ENCODE measurements around the gene KIAA0040. TPM values are rescaled to one million over a fixed set of nuclear protein-coding genes. Genes with fewer than 3 reads are reported as not detected.
A peak's percentile ranks its signal among the peaks of the same experiment; 100 is the strongest.

Gene KIAA0040
- total RNA-seq, 6 donors from 2014 or later = 23.0 to 58.7 (median 36.1) TPM

DNA sequence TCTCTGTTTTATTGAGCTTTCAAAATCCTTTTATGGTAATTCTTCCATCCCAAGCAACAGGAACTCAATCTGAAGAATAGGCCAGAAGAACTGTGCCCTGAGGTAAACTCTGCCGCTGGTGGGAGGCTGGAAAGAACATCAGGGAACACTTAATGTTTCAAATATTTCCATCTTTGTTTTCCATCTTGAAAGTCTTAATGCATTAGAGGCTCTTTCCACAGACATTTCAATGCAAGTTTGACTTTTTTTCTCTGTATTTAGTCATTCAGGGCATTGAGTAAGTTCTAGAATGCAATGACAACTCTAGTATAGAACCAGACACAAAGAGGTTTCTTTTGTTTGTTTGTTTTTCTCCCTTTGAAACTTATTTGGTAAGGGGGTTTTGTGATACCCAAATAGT is 61.5 kb downstream of the KIAA0040 start:
- Histone ChIP-seq H3K4me3 (no peak overlapping the region), H3K27me3 (no peaks in the 10 kb centered on the region), H3K27ac (peak overlapping the region in 3 of 4 donors; percentile 45 to 56 (median 45)), H3K4me1 (peaks cover 40 to 50% (median 44%) of the 10 kb centered on the region in 4 donors), H3K9me3 (no peaks in the 10 kb centered on the region), H3K36me3 (no peaks in the 10 kb centered on the region)
- ATAC-seq (ENCODE audit: low FRiP score in 2 of 2) = no peak
- DNase-seq = no peak
- 50 to 87% methylated on average over 1 of the region's 1 CpG for WGBS, 2 donors
- TF ChIP-seq POLR2A (IDR thresholded peaks at IDR 0.05) = no peak
- TF ChIP-seq, protein P1, sequence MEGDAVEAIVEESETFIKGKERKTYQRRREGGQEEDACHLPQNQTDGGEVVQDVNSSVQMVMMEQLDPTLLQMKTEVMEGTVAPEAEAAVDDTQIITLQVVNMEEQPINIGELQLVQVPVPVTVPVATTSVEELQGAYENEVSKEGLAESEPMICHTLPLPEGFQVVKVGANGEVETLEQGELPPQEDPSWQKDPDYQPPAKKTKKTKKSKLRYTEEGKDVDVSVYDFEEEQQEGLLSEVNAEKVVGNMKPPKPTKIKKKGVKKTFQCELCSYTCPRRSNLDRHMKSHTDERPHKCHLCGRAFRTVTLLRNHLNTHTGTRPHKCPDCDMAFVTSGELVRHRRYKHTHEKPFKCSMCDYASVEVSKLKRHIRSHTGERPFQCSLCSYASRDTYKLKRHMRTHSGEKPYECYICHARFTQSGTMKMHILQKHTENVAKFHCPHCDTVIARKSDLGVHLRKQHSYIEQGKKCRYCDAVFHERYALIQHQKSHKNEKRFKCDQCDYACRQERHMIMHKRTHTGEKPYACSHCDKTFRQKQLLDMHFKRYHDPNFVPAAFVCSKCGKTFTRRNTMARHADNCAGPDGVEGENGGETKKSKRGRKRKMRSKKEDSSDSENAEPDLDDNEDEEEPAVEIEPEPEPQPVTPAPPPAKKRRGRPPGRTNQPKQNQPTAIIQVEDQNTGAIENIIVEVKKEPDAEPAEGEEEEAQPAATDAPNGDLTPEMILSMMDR (IDR thresholded peaks at IDR 0.05) = no peak
- TF ChIP-seq EP300 (IDR thresholded peaks at IDR 0.05) = no peak
- no peak for TF ChIP-seq POLR2AphosphoS5 (IDR thresholded peaks at IDR 0.05)

- 44 to 82% methylated on average over 2 of the region's 2 CpGs for WGBS, 2 donors
- Histone ChIP-seq H3K36me3 (no peaks in the 10 kb centered on the region), H3K4me1 (peaks cover 40 to 55% (median 44%) of the 10 kb centered on the region in 4 donors), H3K9me3 (no peaks in the 10 kb centered on the region), H3K27me3 (no peaks in the 10 kb centered on the region), H3K27ac (peak overlapping the region in 3 of 4 donors; percentile 45 to 76 (median 56)), H3K4me3 (no peak overlapping the region)
- no peak for DNase-seq
- TF ChIP-seq, protein P1 (IDR thresholded peaks at IDR 0.05) = no peak
- no peak for TF ChIP-seq POLR2A (IDR thresholded peaks at IDR 0.05)
- TF ChIP-seq EP300 (IDR thresholded peaks at IDR 0.05) = no peak
- TF ChIP-seq POLR2AphosphoS5 (IDR thresholded peaks at IDR 0.05) = no peak
- ATAC-seq (ENCODE audit: low FRiP score in 2 of 2) = no peak
Measured at GRCh38 chr1:175130649-175131045, 61.9 kb downstream of the KIAA0040 start.

DNA sequence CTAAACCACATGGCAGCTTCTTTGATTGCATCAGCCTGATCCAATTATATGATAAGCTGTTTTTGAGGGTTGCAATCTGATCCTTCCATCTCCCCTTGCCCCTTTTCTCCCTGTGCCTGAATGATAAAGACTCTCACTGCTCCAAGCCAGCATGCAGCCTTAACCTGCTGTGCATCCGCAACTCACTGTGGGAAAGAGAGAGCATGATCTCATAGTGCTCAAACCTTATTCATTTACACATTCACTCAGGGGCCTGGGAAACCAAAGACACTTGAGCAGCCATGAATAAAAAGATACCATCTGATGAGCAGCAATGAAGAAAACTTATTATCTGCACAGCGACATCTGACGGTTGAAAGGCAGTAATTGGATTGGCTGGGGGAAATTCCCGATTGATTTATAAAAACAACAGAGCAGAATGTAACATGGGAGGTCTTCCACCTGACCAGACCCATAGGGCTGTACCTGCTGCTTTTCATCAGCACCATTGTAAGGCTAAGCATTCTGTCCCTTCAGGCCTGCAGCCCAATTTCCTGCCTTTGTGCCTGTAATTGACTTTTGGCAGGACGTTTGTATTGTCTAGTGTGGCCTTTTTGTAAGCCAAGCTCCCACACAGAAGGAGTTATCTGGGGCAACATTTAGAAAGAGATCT is 62.5 kb downstream of the KIAA0040 start:
- no peak overlapping the region for H3K4me3 ChIP-seq
- H3K4me1 ChIP-seq = peaks cover 43 to 60% (median 45%) of the 10 kb centered on the region in 4 donors
- no peaks in the 10 kb centered on the region for H3K27me3 ChIP-seq
- no peaks in the 10 kb centered on the region for H3K9me3 ChIP-seq
- TF ChIP-seq, protein P1 (IDR thresholded peaks at IDR 0.05) = no peak
- TF ChIP-seq EP300 (IDR thresholded peaks at IDR 0.05) (no peak), POLR2A (IDR thresholded peaks at IDR 0.05) (no peak), POLR2AphosphoS5 (IDR thresholded peaks at IDR 0.05) (peak in 1 of 2 donors; percentile 38)
- 59 to 74% methylated on average over 5 of the region's 5 CpGs for WGBS, 2 donors
- ATAC-seq (ENCODE audit: low FRiP score in 2 of 2) (no peak), DNase-seq (no peak)
- H3K27ac ChIP-seq = peak overlapping the region; percentile 5 to 76 (median 54)
- no peaks in the 10 kb centered on the region for H3K36me3 ChIP-seq

GRCh38 chr1:175129644-175129996 is 63.0 kb downstream of the KIAA0040 start:
- no peaks in the 10 kb centered on the region for H3K27me3 ChIP-seq
- no peaks in the 10 kb centered on the region for H3K9me3 ChIP-seq
- H3K36me3 ChIP-seq = no peaks in the 10 kb centered on the region
- H3K4me3 ChIP-seq = no peak overlapping the region
- no peak for ATAC-seq (ENCODE audit: low FRiP score in 2 of 2)
- H3K4me1 ChIP-seq = peaks cover 45 to 65% (median 49%) of the 10 kb centered on the region in 4 donors
- TF ChIP-seq POLR2A (IDR thresholded peaks at IDR 0.05) (no peak), EP300 (IDR thresholded peaks at IDR 0.05) (no peak)
- TF ChIP-seq, protein P1 (IDR thresholded peaks at IDR 0.05) = no peak
- H3K27ac ChIP-seq = peak overlapping the region; percentile 5 to 76 (median 47)
- DNase-seq = no peak
- 65 to 77% methylated on average over 2 of the region's 2 CpGs for WGBS, 2 donors

DNA sequence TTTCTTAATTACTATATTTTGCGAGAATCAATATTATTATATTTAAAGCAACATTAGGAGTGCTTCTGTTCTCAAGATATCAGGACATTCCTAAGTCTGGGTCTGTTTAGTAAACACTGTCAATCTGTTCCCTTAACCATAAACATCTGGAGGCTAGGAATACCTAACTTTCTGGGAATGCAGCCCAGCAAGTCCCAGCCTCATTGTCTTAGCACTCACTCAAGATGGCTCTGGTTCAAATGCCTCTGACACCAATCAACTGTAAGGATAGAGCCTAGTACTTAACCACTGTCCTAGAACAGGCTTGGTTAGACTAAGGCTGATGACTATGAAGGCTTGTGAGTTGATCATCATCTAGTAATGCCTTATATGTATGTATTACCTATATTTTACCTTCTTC is 63.4 kb downstream of the KIAA0040 start:
- no peaks in the 10 kb centered on the region for H3K9me3 ChIP-seq
- peak; percentile 35 to 69 for TF ChIP-seq POLR2AphosphoS5 (IDR thresholded peaks at IDR 0.05)
- no peak for TF ChIP-seq POLR2A (IDR thresholded peaks at IDR 0.05)
- TF ChIP-seq EP300 (IDR thresholded peaks at IDR 0.05) = peak in 1 of 4 donors; percentile 59
- peak overlapping the region; percentile 32 to 76 (median 64) for H3K27ac ChIP-seq
- 45 to 64% methylated on average over 1 of the region's 1 CpG for WGBS, 2 donors
- H3K36me3 ChIP-seq = no peaks in the 10 kb centered on the region
- ATAC-seq (ENCODE audit: low FRiP score in 2 of 2) (peak in 1 of 2 donors; percentile 58), DNase-seq (no peak)
- H3K4me3 ChIP-seq = peak overlapping the region in 1 of 4 donors; percentile 12
- H3K4me1 ChIP-seq = peaks cover 45 to 68% (median 49%) of the 10 kb centered on the region in 4 donors
- no peaks in the 10 kb centered on the region for H3K27me3 ChIP-seq
